SK-N-SH (cell line): ENCODE measurements around the gene STUB1. TPM values are rescaled to one million over a fixed set of nuclear protein-coding genes. Genes with fewer than 3 reads are reported as not detected.

Experiments
- CTCF ChIA-PET: fragments of 300-600, 350-600 bp; formaldehyde crosslinking; extraction: SDS; loops from one replicate; lab custom pipeline; 2021; lab: Yijun Ruan, JAX
- POLR2A ChIA-PET: fragments of 350-600 bp; sonication (Branson Sonifier 250); formaldehyde crosslinking; extraction: SDS; loops from one replicate; lab custom pipeline; 2020; ENCODE audit warnings: antibody characterized with exemption, inconsistent platforms; lab: Yijun Ruan, JAX
- DNase-seq: peaks from one replicate; pipeline ENCODE4 v3.0.0; 2012
- H2AFZ ChIP-seq: fragments of 200-600 bp; sonication (generic); 2 replicates; pipeline ENCODE4 v1.8.1; 2016; ENCODE audit warnings: antibody characterized with exemption, mild to moderate bottlenecking, low read depth
- H3F3A ChIP-seq: fragments of 200-600 bp; sonication (generic); replicated peaks from 2 replicates; pipeline ENCODE3; 2016; ENCODE audit warnings: antibody characterized with exemption, mild to moderate bottlenecking; ENCODE audit not compliant: insufficient read depth
- H3K27ac ChIP-seq, 2 experiments: fragments of 200-500 bp in 1 of 2; fragments of 200-600 bp in 1 of 2; sonication (Bioruptor generic) in 1 of 2; sonication (generic), shearing (Covaris generic) in 1 of 2; 2 replicates each; pipeline versions ENCODE4 v1.5.1 to v1.6.1; 2014 to 2016; ENCODE audit warnings: low read depth in 2 of 2, inconsistent platforms in 1 of 2, low read length in 1 of 2, mild to moderate bottlenecking in 1 of 2, mixed read lengths in 1 of 2
- H3K27me3 ChIP-seq: fragments of 200-600 bp; sonication (generic), shearing (Covaris generic); 2 replicates; pipeline ENCODE4 v1.6.1; 2016; ENCODE audit warnings: mixed run types; ENCODE audit not compliant: insufficient read depth
- H3K36me3 ChIP-seq, 2 experiments: fragments of 200-500 bp in 1 of 2; fragments of 200-600 bp in 1 of 2; sonication (Bioruptor generic) in 1 of 2; sonication (generic) in 1 of 2; replicated peaks in 1 of 2; 2 replicates each; pipeline versions ENCODE3 to v1.5.1; 2014 to 2016; ENCODE audit warnings: low read length in 1 of 2, mild to moderate bottlenecking in 1 of 2; ENCODE audit not compliant: insufficient read depth in 2 of 2, control insufficient read depth in 1 of 2
- H3K4me1 ChIP-seq, 2 experiments: fragments of 200-500 bp in 1 of 2; fragments of 200-600 bp in 1 of 2; sonication (Bioruptor generic) in 1 of 2; sonication (generic), shearing (Covaris generic) in 1 of 2; 2 replicates each; pipeline versions ENCODE4 v1.5.1 to v1.6.1; 2014 to 2016; ENCODE audit warnings: low read depth in 1 of 2, low read length in 1 of 2, mixed run types in 1 of 2; ENCODE audit not compliant: insufficient read depth in 2 of 2, control insufficient read depth in 1 of 2
- H3K4me2 ChIP-seq: fragments of 200-600 bp; sonication (generic), shearing (Covaris generic); 2 replicates; pipeline ENCODE4 v1.6.1; 2017; ENCODE audit warnings: mixed run types
- H3K4me3 ChIP-seq, 2 experiments: fragments of 200-500 bp in 1 of 2; fragments of 200-600 bp in 1 of 2; sonication (Bioruptor generic) in 1 of 2; sonication (generic), shearing (Covaris generic) in 1 of 2; 2 replicates each; pipeline versions ENCODE4 v1.5.1 to v1.8.1; 2014 to 2016; ENCODE audit warnings: low read depth in 2 of 2, inconsistent platforms in 1 of 2, low read length in 1 of 2, mild to moderate bottlenecking in 1 of 2, mixed read lengths in 1 of 2, moderate library complexity in 1 of 2
- H3K79me2 ChIP-seq: fragments of 200-600 bp; sonication (generic); 2 replicates; pipeline ENCODE4 v1.8.1; 2017; ENCODE audit warnings: mild to moderate bottlenecking; ENCODE audit not compliant: insufficient read depth
- H3K9ac ChIP-seq: fragments of 200-600 bp; sonication (generic); 2 replicates; pipeline ENCODE4 v1.6.1; 2017; ENCODE audit warnings: mixed run types
- H3K9me2 ChIP-seq: fragments of 200-600 bp; sonication (generic); 2 replicates; pipeline ENCODE4 v1.6.1; 2017; ENCODE audit warnings: mixed run types
- H3K9me3 ChIP-seq: fragments of 200-600 bp; sonication (generic); 2 replicates; pipeline ENCODE4 v1.6.1; 2017; ENCODE audit warnings: mixed run types, mild to moderate bottlenecking, moderate library complexity
- H4K20me1 ChIP-seq: fragments of 200-600 bp; sonication (generic); 2 replicates; pipeline ENCODE4 v1.6.1; 2017; ENCODE audit warnings: mild to moderate bottlenecking, mixed run types; ENCODE audit not compliant: insufficient read depth
- CHD2 ChIP-seq: fragments of 150-350 bp; IDR thresholded peaks from 2 replicates; pipeline ENCODE4 v1.6.1; 2018; ENCODE audit warnings: low read length; ENCODE audit not compliant: partially characterized antibody
- FOSL2 ChIP-seq: IDR thresholded peaks from 2 replicates; pipeline ENCODE4 v1.4.0; 2012; ENCODE audit warnings: low read depth, mild to moderate bottlenecking, moderate library complexity, borderline replicate concordance
- FOXJ3 ChIP-seq: sonication (generic); formaldehyde crosslinking; IDR thresholded peaks from 2 replicates; pipeline ENCODE4 v1.5.1; 2020; ENCODE audit warnings: mild to moderate bottlenecking, missing genetic modification reagents
- GATA2 ChIP-seq: sonication (generic); formaldehyde crosslinking; IDR thresholded peaks from 2 replicates; pipeline ENCODE4 v1.5.0; 2020; ENCODE audit warnings: mild to moderate bottlenecking, missing genetic modification reagents
- NRF1 ChIP-seq: IDR thresholded peaks from 2 replicates; pipeline ENCODE4 v1.6.1; 2012; ENCODE audit warnings: low read depth, mild to moderate bottlenecking, low read length
- RCOR1 ChIP-seq: fragments of 150-350 bp; IDR thresholded peaks from 2 replicates; pipeline ENCODE4 v1.6.1; 2017; ENCODE audit warnings: antibody characterized with exemption, low read length
- RFX5 ChIP-seq: IDR thresholded peaks from 2 replicates; pipeline ENCODE4 v1.6.1; 2012; ENCODE audit warnings: mild to moderate bottlenecking, improper control_type of control experiment, low read length
- TEAD4 ChIP-seq: IDR thresholded peaks from 2 replicates; pipeline ENCODE4 v1.4.0; 2012; ENCODE audit warnings: mild to moderate bottlenecking, borderline replicate concordance; ENCODE audit not compliant: insufficient read depth
- WGBS: methylation state at CpG from one replicate; pipeline ENCODE4 v1.1.6; 2017; ENCODE audit warnings: low lambda C conversion rate; 5-methylcytosine and 5-hydroxymethylcytosine counted together
- polyA plus RNA-seq, 3 experiments: library from polyadenylated mRNA; depleted of rRNA; stranded (reverse); fragments of >200 nt; gene quantifications; 2 replicates each; pipeline ENCODE4 v1.2.3, GENCODE V29; 2012
- TF ChIP-seq, protein P1 (sequence below): IDR thresholded peaks from 2 replicates; pipeline ENCODE4 v1.4.0; 2012; ENCODE audit warnings: low read depth, borderline replicate concordance
- TF ChIP-seq, protein P2 (sequence below): IDR thresholded peaks from 2 replicates; pipeline ENCODE4 v1.4.0; 2012; ENCODE audit warnings: low read depth, borderline replicate concordance
- TF ChIP-seq, protein P3 (sequence below): IDR thresholded peaks from 2 replicates; pipeline ENCODE4; 2012
- TF ChIP-seq, protein P4 (sequence below): fragments of 150-350 bp; IDR thresholded peaks from 2 replicates; pipeline ENCODE4 v1.6.1; 2017; ENCODE audit warnings: antibody characterized with exemption, low read length, low read depth, borderline replicate concordance
- TF ChIP-seq, protein P5 (sequence below): fragments of 200-600 bp; sonication (generic); IDR thresholded peaks from 2 replicates; pipeline ENCODE4 v1.6.1; 2017; ENCODE audit warnings: antibody characterized with exemption, mild to moderate bottlenecking, moderate library complexity
- TF ChIP-seq, protein P6 (sequence below): fragments of 150-350 bp; IDR thresholded peaks from 2 replicates; pipeline ENCODE4 v1.6.1; 2016; ENCODE audit warnings: mild to moderate bottlenecking, low read depth, low read length

The STUB1 gene
- polyA plus RNA-seq, 1 of the 3 experiments (the other 2 are of a cell fraction) = 323 TPM

DNA sequence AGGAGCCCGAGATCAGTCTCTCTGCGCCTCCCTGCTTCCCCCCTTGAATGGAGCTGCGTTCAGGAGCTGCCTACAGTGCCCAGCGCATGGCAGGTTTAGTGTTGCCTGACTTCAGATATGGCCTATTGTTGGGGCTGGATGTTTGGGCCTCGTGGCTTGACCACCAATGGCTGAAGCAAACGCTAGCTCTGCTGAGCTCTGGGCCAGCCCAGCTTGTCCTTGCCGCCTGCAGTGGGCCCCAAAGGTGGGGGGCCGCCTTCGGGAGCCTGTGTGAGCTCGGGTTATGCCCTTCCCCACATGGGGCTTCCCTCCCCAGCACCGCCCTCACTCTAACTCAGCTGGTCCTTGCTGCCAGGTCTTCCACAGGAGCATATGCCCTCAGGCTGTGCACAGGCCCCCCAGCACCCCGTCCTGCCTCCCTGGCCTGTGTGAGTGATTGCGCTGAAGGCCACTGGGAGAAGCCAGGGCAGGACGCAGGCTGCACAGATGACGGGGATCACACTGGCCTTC is 42.1 kb upstream of the STUB1 start:
- Histone ChIP-seq H3K36me3 (peaks cover 0 to 12% of the 10 kb centered on the region in 2 experiments), H3F3A (peaks cover 13% of the 10 kb centered on the region), H3K4me3 (no peak overlapping the region), H3K9ac (no peak overlapping the region), H4K20me1 (no peaks in the 10 kb centered on the region; the same call in 1 of the 2 replicates), H2AFZ (no peak overlapping the region), H3K27me3 (no peaks in the 10 kb centered on the region), H3K4me1 (peaks cover 5 to 41% of the 10 kb centered on the region in 2 experiments; a peak in 2 of 4 replicates), H3K4me2 (no peak overlapping the region), H3K27ac (no peak overlapping the region; a peak in 1 of 4 replicates), H3K9me3 (no peaks in the 10 kb centered on the region), H3K9me2 (no peaks in the 10 kb centered on the region), H3K79me2 (peaks cover 19% of the 10 kb centered on the region; the same call in 1 of the 2 replicates)
- WGBS = 96% methylated on average over 13 of the region's 15 CpGs
- POLR2A ChIA-PET = no interaction called here
- no peak for DNase-seq
- CTCF ChIA-PET = interaction anchor here (0.9 to 1.4 kb wide), 5 partner anchors 10 to 30 kb away, joined by 3 to 11 read pairs (median 5); partner anchors contain the start of genes RHOT2 and WDR90
- TF ChIP-seq CHD2 (no peak), GATA2 (no peak), RFX5 (no peak), NRF1 (no peak), FOSL2 (no peak), TEAD4 (no peak)
- TF ChIP-seq, protein P1, sequence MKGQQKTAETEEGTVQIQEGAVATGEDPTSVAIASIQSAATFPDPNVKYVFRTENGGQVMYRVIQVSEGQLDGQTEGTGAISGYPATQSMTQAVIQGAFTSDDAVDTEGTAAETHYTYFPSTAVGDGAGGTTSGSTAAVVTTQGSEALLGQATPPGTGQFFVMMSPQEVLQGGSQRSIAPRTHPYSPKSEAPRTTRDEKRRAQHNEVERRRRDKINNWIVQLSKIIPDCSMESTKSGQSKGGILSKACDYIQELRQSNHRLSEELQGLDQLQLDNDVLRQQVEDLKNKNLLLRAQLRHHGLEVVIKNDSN = no peak
- TF ChIP-seq, protein P2, sequence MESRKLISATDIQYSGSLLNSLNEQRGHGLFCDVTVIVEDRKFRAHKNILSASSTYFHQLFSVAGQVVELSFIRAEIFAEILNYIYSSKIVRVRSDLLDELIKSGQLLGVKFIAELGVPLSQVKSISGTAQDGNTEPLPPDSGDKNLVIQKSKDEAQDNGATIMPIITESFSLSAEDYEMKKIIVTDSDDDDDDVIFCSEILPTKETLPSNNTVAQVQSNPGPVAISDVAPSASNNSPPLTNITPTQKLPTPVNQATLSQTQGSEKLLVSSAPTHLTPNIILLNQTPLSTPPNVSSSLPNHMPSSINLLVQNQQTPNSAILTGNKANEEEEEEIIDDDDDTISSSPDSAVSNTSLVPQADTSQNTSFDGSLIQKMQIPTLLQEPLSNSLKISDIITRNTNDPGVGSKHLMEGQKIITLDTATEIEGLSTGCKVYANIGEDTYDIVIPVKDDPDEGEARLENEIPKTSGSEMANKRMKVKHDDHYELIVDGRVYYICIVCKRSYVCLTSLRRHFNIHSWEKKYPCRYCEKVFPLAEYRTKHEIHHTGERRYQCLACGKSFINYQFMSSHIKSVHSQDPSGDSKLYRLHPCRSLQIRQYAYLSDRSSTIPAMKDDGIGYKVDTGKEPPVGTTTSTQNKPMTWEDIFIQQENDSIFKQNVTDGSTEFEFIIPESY = no peak
- TF ChIP-seq, protein P3, sequence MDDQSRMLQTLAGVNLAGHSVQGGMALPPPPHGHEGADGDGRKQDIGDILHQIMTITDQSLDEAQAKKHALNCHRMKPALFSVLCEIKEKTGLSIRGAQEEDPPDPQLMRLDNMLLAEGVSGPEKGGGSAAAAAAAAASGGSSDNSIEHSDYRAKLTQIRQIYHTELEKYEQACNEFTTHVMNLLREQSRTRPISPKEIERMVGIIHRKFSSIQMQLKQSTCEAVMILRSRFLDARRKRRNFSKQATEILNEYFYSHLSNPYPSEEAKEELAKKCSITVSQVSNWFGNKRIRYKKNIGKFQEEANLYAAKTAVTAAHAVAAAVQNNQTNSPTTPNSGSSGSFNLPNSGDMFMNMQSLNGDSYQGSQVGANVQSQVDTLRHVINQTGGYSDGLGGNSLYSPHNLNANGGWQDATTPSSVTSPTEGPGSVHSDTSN = no peak

DNA sequence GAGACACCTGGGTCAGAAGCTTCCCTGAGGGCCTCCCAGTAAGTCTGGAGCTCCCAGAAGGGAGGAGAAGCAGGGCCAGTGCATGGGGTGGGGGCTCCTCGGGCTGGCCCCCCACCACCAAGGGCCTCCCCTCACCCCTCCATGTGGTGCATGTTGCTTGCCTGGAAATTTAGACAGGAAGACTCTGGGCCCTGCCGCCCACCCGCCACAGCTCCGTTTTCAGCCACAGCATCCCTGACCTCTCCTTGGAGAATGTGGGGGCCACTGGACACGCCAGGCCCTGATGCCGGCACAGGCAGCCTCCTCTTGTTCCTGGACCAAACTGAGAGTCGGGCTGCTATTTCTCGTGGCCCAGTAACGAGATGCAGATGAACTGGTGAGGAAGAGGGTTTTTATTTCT is 41.4 kb upstream of the STUB1 start:
- H3K4me1 ChIP-seq = peaks cover 6 to 42% of the 10 kb centered on the region in 2 experiments; a peak in 2 of 4 replicates
- H3K4me2 ChIP-seq = no peak overlapping the region
- H3K79me2 ChIP-seq = peaks cover 22% of the 10 kb centered on the region; the same call in 1 of the 2 replicates
- 82% methylated on average over 8 of the region's 9 CpGs for WGBS
- H3K9me2 ChIP-seq = no peaks in the 10 kb centered on the region
- peaks cover 13% of the 10 kb centered on the region for H3F3A ChIP-seq
- no peak overlapping the region for H3K4me3 ChIP-seq
- H3K9ac ChIP-seq = no peak overlapping the region
- CTCF ChIA-PET = interaction anchor here (0.9 to 1.4 kb wide), 5 partner anchors 9 to 29 kb away, joined by 3 to 11 read pairs (median 5); partner anchors contain the start of genes RHOT2 and WDR90
- no peak overlapping the region for H2AFZ ChIP-seq
- no peaks in the 10 kb centered on the region; the same call in 1 of the 2 replicates for H4K20me1 ChIP-seq
- POLR2A ChIA-PET = no interaction called here
- H3K27ac ChIP-seq = no peak overlapping the region
- H3K9me3 ChIP-seq = no peaks in the 10 kb centered on the region
- no peak for DNase-seq
- H3K27me3 ChIP-seq = no peaks in the 10 kb centered on the region
- H3K36me3 ChIP-seq = peaks cover 0 to 7% of the 10 kb centered on the region in 2 experiments
- TF ChIP-seq TEAD4 = no peak
- TF ChIP-seq, protein P4, sequence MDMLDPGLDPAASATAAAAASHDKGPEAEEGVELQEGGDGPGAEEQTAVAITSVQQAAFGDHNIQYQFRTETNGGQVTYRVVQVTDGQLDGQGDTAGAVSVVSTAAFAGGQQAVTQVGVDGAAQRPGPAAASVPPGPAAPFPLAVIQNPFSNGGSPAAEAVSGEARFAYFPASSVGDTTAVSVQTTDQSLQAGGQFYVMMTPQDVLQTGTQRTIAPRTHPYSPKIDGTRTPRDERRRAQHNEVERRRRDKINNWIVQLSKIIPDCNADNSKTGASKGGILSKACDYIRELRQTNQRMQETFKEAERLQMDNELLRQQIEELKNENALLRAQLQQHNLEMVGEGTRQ = no peak
- TF ChIP-seq, protein P5, sequence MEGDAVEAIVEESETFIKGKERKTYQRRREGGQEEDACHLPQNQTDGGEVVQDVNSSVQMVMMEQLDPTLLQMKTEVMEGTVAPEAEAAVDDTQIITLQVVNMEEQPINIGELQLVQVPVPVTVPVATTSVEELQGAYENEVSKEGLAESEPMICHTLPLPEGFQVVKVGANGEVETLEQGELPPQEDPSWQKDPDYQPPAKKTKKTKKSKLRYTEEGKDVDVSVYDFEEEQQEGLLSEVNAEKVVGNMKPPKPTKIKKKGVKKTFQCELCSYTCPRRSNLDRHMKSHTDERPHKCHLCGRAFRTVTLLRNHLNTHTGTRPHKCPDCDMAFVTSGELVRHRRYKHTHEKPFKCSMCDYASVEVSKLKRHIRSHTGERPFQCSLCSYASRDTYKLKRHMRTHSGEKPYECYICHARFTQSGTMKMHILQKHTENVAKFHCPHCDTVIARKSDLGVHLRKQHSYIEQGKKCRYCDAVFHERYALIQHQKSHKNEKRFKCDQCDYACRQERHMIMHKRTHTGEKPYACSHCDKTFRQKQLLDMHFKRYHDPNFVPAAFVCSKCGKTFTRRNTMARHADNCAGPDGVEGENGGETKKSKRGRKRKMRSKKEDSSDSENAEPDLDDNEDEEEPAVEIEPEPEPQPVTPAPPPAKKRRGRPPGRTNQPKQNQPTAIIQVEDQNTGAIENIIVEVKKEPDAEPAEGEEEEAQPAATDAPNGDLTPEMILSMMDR = no peak
- TF ChIP-seq, protein P6, sequence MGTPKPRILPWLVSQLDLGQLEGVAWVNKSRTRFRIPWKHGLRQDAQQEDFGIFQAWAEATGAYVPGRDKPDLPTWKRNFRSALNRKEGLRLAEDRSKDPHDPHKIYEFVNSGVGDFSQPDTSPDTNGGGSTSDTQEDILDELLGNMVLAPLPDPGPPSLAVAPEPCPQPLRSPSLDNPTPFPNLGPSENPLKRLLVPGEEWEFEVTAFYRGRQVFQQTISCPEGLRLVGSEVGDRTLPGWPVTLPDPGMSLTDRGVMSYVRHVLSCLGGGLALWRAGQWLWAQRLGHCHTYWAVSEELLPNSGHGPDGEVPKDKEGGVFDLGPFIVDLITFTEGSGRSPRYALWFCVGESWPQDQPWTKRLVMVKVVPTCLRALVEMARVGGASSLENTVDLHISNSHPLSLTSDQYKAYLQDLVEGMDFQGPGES = no peak
- no peak for TF ChIP-seq FOXJ3 (CRISPR knock-in tag)
- TF ChIP-seq RCOR1 = no peak
